HepG2 (cell line): Measurements from ENCODE around the gene GUSB. TPM values are rescaled to one million over a fixed set of nuclear protein-coding genes. Genes with fewer than 3 reads are reported as not detected.

ENCODE experiments used
- CAMTA2 ChIP-seq: sonication (generic); formaldehyde crosslinking; IDR thresholded peaks from 2 replicates; pipeline ENCODE4 v1.4.0; 2020; ENCODE audit warnings: mild to moderate bottlenecking, missing genetic modification reagents, borderline replicate concordance
- IRF9 ChIP-seq: sonication (generic); formaldehyde crosslinking; IDR thresholded peaks from 2 replicates; pipeline ENCODE4 v1.8.0; 2022; ENCODE audit warnings: missing genetic modification reagents, mild to moderate bottlenecking, borderline replicate concordance
- ZBTB46 ChIP-seq: sonication (generic); formaldehyde crosslinking; IDR thresholded peaks from 2 replicates; pipeline ENCODE4 v1.4.0; 2020; ENCODE audit warnings: mild to moderate bottlenecking, missing genetic modification reagents, borderline replicate concordance
- ZNF407 ChIP-seq: sonication (generic); formaldehyde crosslinking; IDR thresholded peaks from one replicate; pipeline ENCODE4 v1.5.1; 2020; ENCODE audit warnings: mild to moderate bottlenecking, missing genetic modification reagents; ENCODE audit errors: not compliant biosample characterization
- ZNF574 ChIP-seq: sonication (generic); formaldehyde crosslinking; IDR thresholded peaks from 2 replicates; pipeline ENCODE4 v1.4.0; 2020; ENCODE audit warnings: missing genetic modification reagents
- polyA plus RNA-seq, 8 experiments: library from polyadenylated mRNA; depleted of rRNA in 3 of 8; stranded (reverse) in 7 of 8; unstranded in 1 of 8; fragments of >200 nt; fragmentation: Illumina TruSeq in 4 of 8; extraction: Trizol in 4 of 8; gene quantifications; 2 replicates each; pipeline versions ENCODE4 v1.2.1 to v1.2.3, GENCODE V29; 2011 to 2016; ENCODE audit warnings: low read depth in 4 of 8, missing spikeins in 1 of 8, mixed read lengths in 1 of 8; ENCODE audit not compliant: insufficient read depth in 1 of 8
- total RNA-seq, 5 experiments: library from RNA; depleted of rRNA; stranded (reverse); fragments of >200 nt; fragmentation: Illumina TruSeq; extraction: Trizol; gene quantifications; 2 replicates each; pipeline ENCODE4 v1.2.3, GENCODE V29; 2016; ENCODE audit warnings: low read depth in 1 of 5

The GUSB gene
- total and polyA plus RNA-seq, 2 of the 13 experiments (the other 11 are each of a cell fraction or from before 2014, with no cell fraction given) = 18.8 to 60.0 TPM

GRCh38 chr7:65981965-65982792, at the start of gene GUSB (continued):
- TF ChIP-seq ZNF407 = peak; percentile 96
- no peak for TF ChIP-seq ZBTB46 (CRISPR knock-in tag)
- peak; percentile 94 for TF ChIP-seq ZNF574 (CRISPR knock-in tag)
- no peak for TF ChIP-seq CAMTA2 (CRISPR knock-in tag)
- peak; percentile 92 for TF ChIP-seq IRF9 (CRISPR knock-in tag)
